GM13977 (cell line): ENCODE data around the gene GID8.
A peak's percentile ranks its signal among the peaks of the same experiment; 100 is the strongest.

Source experiments
- DNase-seq: peaks from one replicate; pipeline ENCODE4 v3.0.0; 2012; ENCODE audit warnings: low spot score
- CTCF ChIP-seq: IDR thresholded peaks from 2 replicates; pipeline ENCODE4 v1.5.1; 2012; ENCODE audit warnings: mild to moderate bottlenecking, control low read depth; ENCODE audit not compliant: insufficient read depth; ENCODE audit errors: extremely low read depth, missing control alignments
- in situ Hi-C: fragments of 300-500 bp; cut with MboI; formaldehyde crosslinking; loops from one replicate; pipeline ENCODE4 v1.12.0; 2022; ENCODE audit warnings: low sequenced_read_pairs, low pct_unique_long_range_greater_than_20kb, mixed read lengths, inconsistent platforms; ENCODE audit not compliant: unreplicated experiment

The GID8 gene

GRCh38 chr20:62970307-62971210, 32.6 kb downstream of the GID8 start:
- DNase-seq: no peak
- TF ChIP-seq CTCF: no peak
- in situ Hi-C loops: no loop called here

- DNase-seq: no peak
- TF ChIP-seq CTCF: no peak
- in situ Hi-C loops: no loop called here
Measured at GRCh38 chr20:62971211-62971949, 33.4 kb downstream of the GID8 start.

GRCh38 chr20:62971950-62972844, 34.2 kb downstream of the GID8 start:
- in situ Hi-C loops: no loop called here
- peak; percentile 96 for DNase-seq
- TF ChIP-seq CTCF: peak; percentile 98

- no peak for DNase-seq
- in situ Hi-C loops: no loop called here
- no peak for TF ChIP-seq CTCF
Measured at GRCh38 chr20:62972845-62973745, 35.1 kb downstream of the GID8 start.

GRCh38 chr20:62975251-62975760, 37.4 kb downstream of the GID8 start:
- TF ChIP-seq CTCF: no peak
- no peak for DNase-seq
- in situ Hi-C loops: no loop called here
